Osteocyte (in vitro differentiated cells): ENCODE measurements around the gene DPH2. TPM values are rescaled to one million over a fixed set of nuclear protein-coding genes. Genes with fewer than 3 reads are reported as not detected.

ENCODE experiments used
- DNase-seq: peaks from one replicate; pipeline ENCODE4 v3.0.0; 2021; ENCODE audit warnings: mixed read lengths; ENCODE audit not compliant: unreplicated experiment; ENCODE audit errors: extremely low spot score
- H3K27ac Mint-ChIP-seq: one replicate; pipeline ENCODE4 v1.8.0; 2021; ENCODE audit warnings: mild to moderate bottlenecking, mixed read lengths; ENCODE audit not compliant: unreplicated experiment
- H3K27me3 Mint-ChIP-seq: one replicate; pipeline ENCODE4 v1.8.0; 2021; ENCODE audit warnings: mixed read lengths; ENCODE audit not compliant: unreplicated experiment
- H3K36me3 Mint-ChIP-seq: one replicate; pipeline ENCODE4 v1.8.0; 2021; ENCODE audit warnings: mixed read lengths; ENCODE audit not compliant: unreplicated experiment
- H3K4me1 Mint-ChIP-seq: one replicate; pipeline ENCODE4 v1.8.0; 2021; ENCODE audit warnings: mixed read lengths; ENCODE audit not compliant: unreplicated experiment
- H3K4me3 Mint-ChIP-seq: one replicate; pipeline ENCODE4 v1.8.0; 2021; ENCODE audit warnings: mild to moderate bottlenecking, moderate library complexity, mixed read lengths; ENCODE audit not compliant: unreplicated experiment
- H3K9me3 Mint-ChIP-seq: one replicate; pipeline ENCODE4 v1.8.0; 2021; ENCODE audit warnings: mixed read lengths; ENCODE audit not compliant: unreplicated experiment
- total RNA-seq: library from RNA; stranded (reverse); gene quantifications from 2 replicates; pipeline ENCODE4 v1.2.1, GENCODE V29; 2021
- TF ChIP-seq, protein P1 (sequence below): fragments of 200-600 bp; sonication (generic); IDR thresholded peaks from 2 replicates; pipeline ENCODE4 v1.5.0; 2021; ENCODE audit warnings: antibody characterized with exemption, mild to moderate bottlenecking, moderate library complexity

Gene DPH2
- total RNA-seq, 1 donor from 2014 or later, result 22.4 TPM

DNA sequence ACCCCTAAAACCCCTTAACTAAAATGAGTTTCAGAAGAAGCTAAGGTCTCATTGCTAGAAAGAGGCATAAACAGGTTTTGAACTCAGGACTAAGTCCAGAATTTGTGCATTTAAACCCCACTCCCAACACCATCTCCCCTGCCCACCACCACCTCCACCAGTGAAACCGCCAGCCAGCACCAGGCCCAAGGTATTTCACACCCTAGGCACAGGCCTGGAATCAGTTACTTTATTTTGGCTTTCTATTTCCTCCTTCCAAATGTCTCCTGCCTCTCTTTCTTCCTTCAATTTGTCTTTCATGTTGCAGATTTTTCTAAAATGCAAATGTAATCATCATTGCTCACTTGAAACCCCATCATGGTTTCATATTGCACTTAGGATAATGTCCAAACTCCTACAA, 24.9 kb upstream of the DPH2 start:
- Mint-ChIP-seq H3K4me3 (no peak overlapping the region), H3K9me3 (no peaks in the 10 kb centered on the region), H3K4me1 (peaks cover 31% of the 10 kb centered on the region), H3K27ac (no peak overlapping the region), H3K36me3 (peaks cover 3% of the 10 kb centered on the region), H3K27me3 (no peaks in the 10 kb centered on the region)
- TF ChIP-seq, protein P1, sequence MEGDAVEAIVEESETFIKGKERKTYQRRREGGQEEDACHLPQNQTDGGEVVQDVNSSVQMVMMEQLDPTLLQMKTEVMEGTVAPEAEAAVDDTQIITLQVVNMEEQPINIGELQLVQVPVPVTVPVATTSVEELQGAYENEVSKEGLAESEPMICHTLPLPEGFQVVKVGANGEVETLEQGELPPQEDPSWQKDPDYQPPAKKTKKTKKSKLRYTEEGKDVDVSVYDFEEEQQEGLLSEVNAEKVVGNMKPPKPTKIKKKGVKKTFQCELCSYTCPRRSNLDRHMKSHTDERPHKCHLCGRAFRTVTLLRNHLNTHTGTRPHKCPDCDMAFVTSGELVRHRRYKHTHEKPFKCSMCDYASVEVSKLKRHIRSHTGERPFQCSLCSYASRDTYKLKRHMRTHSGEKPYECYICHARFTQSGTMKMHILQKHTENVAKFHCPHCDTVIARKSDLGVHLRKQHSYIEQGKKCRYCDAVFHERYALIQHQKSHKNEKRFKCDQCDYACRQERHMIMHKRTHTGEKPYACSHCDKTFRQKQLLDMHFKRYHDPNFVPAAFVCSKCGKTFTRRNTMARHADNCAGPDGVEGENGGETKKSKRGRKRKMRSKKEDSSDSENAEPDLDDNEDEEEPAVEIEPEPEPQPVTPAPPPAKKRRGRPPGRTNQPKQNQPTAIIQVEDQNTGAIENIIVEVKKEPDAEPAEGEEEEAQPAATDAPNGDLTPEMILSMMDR, result no peak
- no peak for DNase-seq

DNA sequence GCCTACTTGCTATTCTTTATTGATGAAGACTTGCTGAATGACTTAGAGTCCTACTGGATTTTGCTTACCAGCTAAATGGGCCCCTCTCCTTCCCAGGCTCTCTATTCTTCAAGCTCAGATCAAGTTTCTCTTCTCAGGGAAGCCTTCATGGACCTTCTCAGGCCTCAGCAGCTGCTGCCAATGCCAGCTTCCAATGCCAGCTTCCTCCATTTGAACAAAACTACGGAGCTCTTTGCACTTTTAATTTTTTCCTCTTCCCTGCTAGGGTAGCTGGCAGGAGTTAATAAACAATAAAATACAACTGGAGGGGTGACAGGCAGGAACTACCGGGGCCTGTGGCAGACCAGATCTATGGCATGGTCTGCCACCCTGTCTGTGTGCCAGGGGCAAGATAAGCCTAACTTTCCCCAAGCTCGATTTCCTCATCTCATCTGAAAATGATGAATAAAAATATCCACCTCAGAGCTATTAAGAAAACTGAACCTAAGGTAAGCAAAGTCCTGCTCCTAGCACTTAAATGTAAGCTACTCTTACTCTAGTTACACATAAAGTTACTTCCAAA, 24.1 kb upstream of the DPH2 start:
- Mint-ChIP-seq H3K9me3 (no peaks in the 10 kb centered on the region), H3K4me3 (peak overlapping the region; percentile 91), H3K4me1 (peaks cover 31% of the 10 kb centered on the region), H3K27ac (peak overlapping the region; percentile 94), H3K36me3 (peaks cover 9% of the 10 kb centered on the region), H3K27me3 (no peaks in the 10 kb centered on the region)
- TF ChIP-seq, protein P1, result no peak
- no peak for DNase-seq

DNA sequence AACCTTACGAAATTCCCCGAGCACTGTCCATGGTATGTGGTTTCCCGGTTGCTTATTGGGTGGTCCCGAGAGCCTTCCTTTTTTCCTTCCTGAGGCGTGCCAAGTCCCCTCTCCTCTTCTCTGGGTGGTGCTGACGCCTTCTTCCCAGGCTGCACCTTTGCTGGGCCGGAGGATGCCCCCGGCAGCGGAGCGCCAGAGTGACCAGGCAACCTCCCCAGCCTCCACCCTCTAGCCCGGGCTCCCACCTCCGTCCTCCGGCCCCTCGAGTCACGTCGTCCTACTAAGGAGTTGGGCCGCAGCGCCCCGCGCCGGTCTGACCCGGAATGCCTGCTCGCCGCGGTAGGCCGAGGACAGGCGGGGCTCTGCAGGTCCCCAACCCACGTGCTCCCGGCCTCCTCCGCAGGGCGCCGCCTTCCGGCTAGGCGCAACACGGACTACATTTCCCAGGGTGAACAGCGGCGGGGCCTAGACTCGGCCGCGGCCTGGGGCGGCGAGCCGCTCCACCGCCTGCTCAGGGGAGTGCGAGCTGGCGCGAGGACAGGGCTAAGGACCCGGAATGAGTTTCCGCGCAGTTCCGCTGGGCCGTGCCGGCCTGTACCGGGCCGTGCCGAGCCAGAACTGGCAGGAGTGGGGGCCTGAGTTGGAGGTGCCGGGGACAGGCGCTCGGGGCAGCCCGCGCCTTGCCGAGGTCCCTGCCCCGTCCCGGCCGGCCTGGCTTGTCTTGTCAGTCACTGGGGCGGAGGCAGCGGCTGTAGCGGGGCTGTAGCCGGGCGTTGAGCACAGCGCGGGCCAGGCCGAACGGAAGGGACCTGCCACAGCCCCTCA, 23.4 kb upstream of the DPH2 start, which contains the start of gene IPO13:
Gene IPO13, plus strand, starts transcription at position 715 of the 825 bp plus-strand sequence. CDS start 651 bp downstream, outside the sequence.
- Mint-ChIP-seq H3K27me3 (no peaks in the 10 kb centered on the region), H3K4me1 (peaks cover 31% of the 10 kb centered on the region)
- DNase-seq, result peak; percentile 98

DNA sequence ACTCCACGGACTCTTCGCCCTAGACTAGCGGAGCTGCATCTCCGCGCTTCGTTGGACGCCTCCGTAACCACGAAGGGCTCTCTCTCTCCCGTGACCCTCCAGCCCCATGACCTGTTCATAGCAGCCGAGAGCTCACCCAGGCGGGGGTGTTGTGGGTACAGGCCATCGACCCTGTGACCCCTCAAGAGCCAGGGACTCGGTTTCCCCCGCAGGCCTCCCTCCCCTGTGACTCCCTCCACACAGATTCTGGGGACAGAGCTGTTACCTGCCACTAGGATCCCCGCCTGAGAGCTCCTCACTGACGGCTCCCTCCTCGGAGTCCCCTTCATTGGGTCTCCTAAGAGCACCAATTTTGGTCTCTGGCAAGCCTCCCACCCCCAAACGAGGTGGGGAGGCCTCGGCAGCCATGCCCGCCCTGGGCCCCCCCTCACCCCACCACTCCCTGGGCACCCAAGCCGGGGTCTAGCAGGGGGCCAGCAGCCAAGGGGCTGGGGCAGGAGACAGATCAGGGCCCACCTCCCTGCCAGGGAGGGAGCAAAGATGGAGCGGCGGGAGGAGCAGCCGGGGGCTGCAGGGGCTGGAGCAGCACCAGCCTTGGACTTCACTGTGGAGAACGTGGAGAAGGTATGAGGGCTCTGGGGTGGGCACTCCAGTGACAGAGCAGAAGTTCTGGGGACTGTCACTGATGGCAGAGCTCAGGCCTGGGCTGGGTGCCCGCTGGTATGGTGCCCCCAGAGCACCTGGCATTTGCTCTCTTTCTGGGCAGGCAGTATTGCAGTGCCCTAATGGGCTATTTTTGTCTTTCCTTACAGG, 22.5 kb upstream of the DPH2 start:
- peak overlapping the region; percentile 94 for H3K27ac Mint-ChIP-seq
- H3K9me3 Mint-ChIP-seq, result no peaks in the 10 kb centered on the region
- H3K27me3 Mint-ChIP-seq, result no peaks in the 10 kb centered on the region
- peaks cover 9% of the 10 kb centered on the region for H3K36me3 Mint-ChIP-seq
- H3K4me1 Mint-ChIP-seq, result peaks cover 31% of the 10 kb centered on the region
- peak overlapping the region; percentile 91 for H3K4me3 Mint-ChIP-seq
- no peak for DNase-seq
- TF ChIP-seq, protein P1, result no peak

More for the DNA sequence above, 23.4 kb upstream of the DPH2 start, which contains the start of gene IPO13:
- Mint-ChIP-seq H3K36me3 (peaks cover 9% of the 10 kb centered on the region), H3K9me3 (no peaks in the 10 kb centered on the region), H3K27ac (peak within 1 kb of the TSS; percentile 94), H3K4me3 (peak within 1 kb of the TSS; percentile 91)
- TF ChIP-seq, protein P1, result peak; percentile 66
